Measurements from ENCODE around the gene ATP8B1. TPM values are rescaled to one million over a fixed set of nuclear protein-coding genes. Genes with fewer than 3 reads are reported as not detected.
A peak's percentile ranks its signal among the peaks of the same experiment; 100 is the strongest.

Gene ATP8B1
- polyA plus RNA-seq, 3 donors, result 0.02 to 0.11 (median 0.03) TPM

- H3K36me3 Mint-ChIP-seq, result peaks cover 2 to 3% of the 10 kb centered on the region in 2 donors
- H3K27me3 Mint-ChIP-seq (ENCODE audit: low read depth in 3 of 3), result peaks cover 0 to 1% (median 0%) of the 10 kb centered on the region in 3 donors
- H2AFZ ChIP-seq (ENCODE audit: insufficient read depth, low read depth, low read length, poor library complexity, severe bottlenecking), result no peak overlapping the region
- no peaks in the 10 kb centered on the region for H3K36me3 ChIP-seq (replicated peaks in 1 of 2; ENCODE audit: control insufficient read depth in 1 of 2, insufficient read depth in 2 of 2, low read length in 2 of 2)
- no peak overlapping the region for H3K27ac ChIP-seq (ENCODE audit: low read depth in 1 of 2, low read length in 2 of 2)
- no peaks in the 10 kb centered on the region for H4K20me1 ChIP-seq (ENCODE audit: insufficient read depth, low read length)
- no peak for DNase-seq
- intact Hi-C loops (cut with micrococcal nuclease), result loop anchor here in 1 of 2 donors (10.0 kb wide), 1 partner anchor 84 kb away; no protein-coding TSS in a partner anchor
- H3K27ac Mint-ChIP-seq, result peak overlapping the region in 2 of 7 donors; percentile 1 to 26
- no peak overlapping the region for H3K4me3 Mint-ChIP-seq
- H3K9me3 ChIP-seq (replicated peaks in 1 of 2; ENCODE audit: control insufficient read depth in 1 of 2, insufficient read depth in 1 of 2, low read length in 2 of 2), result peaks cover 1% of the 10 kb centered on the region in 2 donors
- H3K27me3 ChIP-seq (ENCODE audit: control insufficient read depth in 2 of 2, insufficient read depth in 2 of 2, low read length in 2 of 2), result no peaks in the 10 kb centered on the region
- 95% methylated on average over 10 of the region's 11 CpGs for WGBS (ENCODE audit: insufficient coverage)
- H3K4me3 ChIP-seq (replicated peaks in 1 of 3; ENCODE audit: low read depth in 2 of 3, low read length in 3 of 3), result no peak overlapping the region
- peaks cover 28 to 34% of the 10 kb centered on the region in 2 donors for H3K4me1 ChIP-seq (ENCODE audit: control insufficient read depth in 1 of 2, insufficient read depth in 2 of 2, low read length in 2 of 2)
- H3K9ac ChIP-seq (ENCODE audit: insufficient read depth, low read length, poor library complexity, severe bottlenecking), result no peak overlapping the region
- H3K9me3 Mint-ChIP-seq, result peaks cover 0 to 2% (median 0%) of the 10 kb centered on the region in 7 donors
- peaks cover 79% of the 10 kb centered on the region for H3K79me2 ChIP-seq (ENCODE audit: insufficient read depth, low read length)
- H3K4me2 ChIP-seq (replicated peaks; ENCODE audit: extremely low read depth, low read length, poor library complexity, severe bottlenecking), result no peak overlapping the region
- H3K4me1 Mint-ChIP-seq, result peaks cover 29% of the 10 kb centered on the region
- TF ChIP-seq CTCF (IDR thresholded peaks at IDR 0.05), result no peak
Measured at GRCh38 chr18:57660961-57661360, 142.2 kb downstream of the ATP8B1 start.

GRCh38 chr18:57659460-57660102 lies 143.5 kb downstream of the ATP8B1 start:
- no peaks in the 10 kb centered on the region for H3K27me3 ChIP-seq (ENCODE audit: control insufficient read depth in 2 of 2, insufficient read depth in 2 of 2, low read length in 2 of 2)
- H3K4me3 ChIP-seq (replicated peaks in 1 of 3; ENCODE audit: low read depth in 2 of 3, low read length in 3 of 3), result no peak overlapping the region
- no peaks in the 10 kb centered on the region for H4K20me1 ChIP-seq (ENCODE audit: insufficient read depth, low read length)
- no peaks in the 10 kb centered on the region for H3K36me3 ChIP-seq (replicated peaks in 1 of 2; ENCODE audit: control insufficient read depth in 1 of 2, insufficient read depth in 2 of 2, low read length in 2 of 2)
- H3K4me1 ChIP-seq (ENCODE audit: control insufficient read depth in 1 of 2, insufficient read depth in 2 of 2, low read length in 2 of 2), result peaks cover 14 to 20% of the 10 kb centered on the region in 2 donors
- Mint-ChIP-seq H3K27me3 (ENCODE audit: low read depth in 3 of 3) (peaks cover 0 to 1% (median 0%) of the 10 kb centered on the region in 3 donors), H3K36me3 (peaks cover 13% of the 10 kb centered on the region in 2 donors), H3K27ac (no peak overlapping the region), H3K4me1 (peaks cover 16% of the 10 kb centered on the region), H3K9me3 (peaks cover 11 to 16% (median 13%) of the 10 kb centered on the region in 7 donors), H3K4me3 (no peak overlapping the region)
- no peak for DNase-seq
- intact Hi-C loops (cut with micrococcal nuclease), result loop anchor here in 1 of 2 donors (10.0 kb wide), 1 partner anchor 85 kb away; no protein-coding TSS in a partner anchor
- peaks cover 75% of the 10 kb centered on the region for H3K79me2 ChIP-seq (ENCODE audit: insufficient read depth, low read length)
- H3K27ac ChIP-seq (ENCODE audit: low read depth in 1 of 2, low read length in 2 of 2), result no peak overlapping the region
- H3K9me3 ChIP-seq (replicated peaks in 1 of 2; ENCODE audit: control insufficient read depth in 1 of 2, insufficient read depth in 1 of 2, low read length in 2 of 2), result peaks cover 14 to 15% of the 10 kb centered on the region in 2 donors
- no peak for TF ChIP-seq CTCF (IDR thresholded peaks at IDR 0.05)
- H3K9ac ChIP-seq (ENCODE audit: insufficient read depth, low read length, poor library complexity, severe bottlenecking), result no peak overlapping the region
- 96% methylated on average over 4 of the region's 11 CpGs for WGBS (ENCODE audit: insufficient coverage)
- H2AFZ ChIP-seq (ENCODE audit: insufficient read depth, low read depth, low read length, poor library complexity, severe bottlenecking), result no peak overlapping the region
- no peak overlapping the region for H3K4me2 ChIP-seq (replicated peaks; ENCODE audit: extremely low read depth, low read length, poor library complexity, severe bottlenecking)

Measured in CD14-positive monocyte (primary cell).